Left forelimb (tissue), 1 donor: ENCODE measurements around the gene PRICKLE1.

ENCODE experiments used
- DNase-seq: peaks from one replicate; pipeline ENCODE4 v3.0.0-alpha.2; 2018; ENCODE audit warnings: low spot score

Gene PRICKLE1

DNA sequence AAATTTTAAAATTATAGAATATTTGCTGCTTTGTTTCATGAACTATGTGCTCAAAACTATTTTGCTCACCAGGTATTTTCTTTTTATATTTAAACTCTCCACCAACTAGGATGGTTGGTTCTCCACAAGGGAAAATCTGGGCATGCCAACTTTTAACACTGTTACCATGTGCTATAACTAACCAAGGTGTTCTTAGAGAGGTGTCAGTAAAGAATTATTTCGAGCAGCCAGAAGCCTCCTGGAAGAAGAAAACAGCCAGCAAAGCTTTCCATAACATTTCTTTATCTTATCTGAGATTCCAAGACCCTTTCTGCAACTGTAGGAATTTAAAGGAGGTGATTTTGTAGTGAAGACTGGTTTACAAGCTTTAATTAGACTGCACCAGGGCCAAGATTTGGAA, 97.3 kb downstream of the PRICKLE1 start:
- no peak for DNase-seq

GRCh38 chr12:42490261-42490842, 99.2 kb downstream of the PRICKLE1 start:
- no peak for DNase-seq

GRCh38 chr12:42486407-42486806, 103.1 kb downstream of the PRICKLE1 start:
- no peak for DNase-seq

- no peak for DNase-seq
Observed at GRCh38 chr12:42485823-42486222, 103.7 kb downstream of the PRICKLE1 start.

- no peak for DNase-seq
Observed at GRCh38 chr12:42484996-42485395, 104.5 kb downstream of the PRICKLE1 start.

DNA sequence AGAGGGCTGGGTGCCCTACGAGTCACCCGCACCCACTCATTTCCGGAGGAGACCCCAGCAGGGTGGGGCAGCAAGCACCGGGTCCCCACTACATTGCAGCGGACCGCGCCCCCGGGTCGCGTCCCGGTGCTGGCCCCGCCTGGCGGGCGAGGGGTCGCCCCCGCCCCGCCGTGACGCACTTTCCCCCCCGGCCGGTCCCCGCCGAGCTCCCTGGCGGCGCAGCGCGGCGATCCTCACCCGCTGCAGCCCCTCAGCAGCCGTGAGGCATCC, 106.1 kb downstream of the PRICKLE1 start:
- no peak for DNase-seq

- peak; percentile 92 for DNase-seq
Observed at GRCh38 chr12:42482748-42483520, 106.6 kb downstream of the PRICKLE1 start.

GRCh38 chr12:42482041-42482747, 107.4 kb downstream of the PRICKLE1 start:
- peak; percentile 73 for DNase-seq

DNA sequence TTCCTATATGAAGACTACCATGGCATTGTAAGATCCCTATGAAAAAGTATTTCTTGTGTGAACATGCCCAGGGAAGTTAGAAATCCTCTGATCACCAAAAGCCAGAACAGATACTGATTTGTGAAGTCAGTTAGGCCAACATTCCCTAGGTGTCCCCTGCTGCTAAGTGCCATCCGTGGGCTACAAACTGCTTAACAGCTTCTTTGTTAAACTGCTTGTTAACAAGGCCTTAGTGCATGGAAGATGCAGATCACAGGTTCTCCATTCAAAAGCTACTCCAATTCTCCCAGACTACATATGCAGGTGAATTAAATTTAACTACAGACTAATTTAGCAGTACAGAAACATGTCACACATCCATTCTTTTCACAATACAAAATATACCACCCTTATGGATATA, 108.2 kb downstream of the PRICKLE1 start:
- DNase-seq = no peak

GRCh38 chr12:42477941-42478340, 111.6 kb downstream of the PRICKLE1 start:
- DNase-seq = no peak

DNA sequence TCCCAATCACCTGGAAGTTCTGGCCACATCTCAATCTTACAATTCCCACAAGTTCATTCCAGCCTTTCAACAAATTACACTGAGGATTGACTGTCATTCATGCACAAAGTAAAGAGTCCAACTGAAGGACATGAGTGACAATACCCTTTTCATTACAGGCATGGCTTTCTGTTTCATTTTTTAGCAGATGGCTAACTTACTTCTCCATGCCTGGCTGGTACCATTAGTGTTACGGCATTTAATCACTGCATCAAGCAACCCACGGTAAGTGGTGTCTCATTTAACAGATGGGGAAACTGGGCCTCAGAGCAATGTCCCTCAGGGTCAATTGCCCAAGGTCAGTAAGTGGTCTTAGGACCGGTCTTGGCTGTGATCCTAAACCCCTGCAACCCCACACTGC, 114.4 kb downstream of the PRICKLE1 start:
- DNase-seq = no peak

DNA sequence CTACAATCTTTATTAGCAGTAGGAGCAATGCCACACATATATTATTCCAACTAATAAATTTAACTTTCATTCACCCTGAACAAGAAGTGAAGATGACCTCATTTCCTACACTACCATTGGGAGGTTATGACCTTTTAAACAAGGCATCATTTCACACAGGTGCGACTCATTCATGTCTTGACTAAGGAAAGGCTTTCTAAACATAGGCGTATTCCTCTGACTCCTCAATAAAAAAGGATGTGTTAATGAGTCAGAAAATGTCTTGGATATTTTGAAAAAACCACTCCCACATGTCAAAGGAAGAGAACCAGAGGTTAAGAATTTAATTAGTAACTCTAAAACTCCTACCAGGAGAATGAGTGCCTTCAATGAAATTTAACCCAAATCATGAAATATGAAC, 115.2 kb downstream of the PRICKLE1 start:
- no peak for DNase-seq

GRCh38 chr12:42473561-42473960, 116.0 kb downstream of the PRICKLE1 start:
- no peak for DNase-seq

DNA sequence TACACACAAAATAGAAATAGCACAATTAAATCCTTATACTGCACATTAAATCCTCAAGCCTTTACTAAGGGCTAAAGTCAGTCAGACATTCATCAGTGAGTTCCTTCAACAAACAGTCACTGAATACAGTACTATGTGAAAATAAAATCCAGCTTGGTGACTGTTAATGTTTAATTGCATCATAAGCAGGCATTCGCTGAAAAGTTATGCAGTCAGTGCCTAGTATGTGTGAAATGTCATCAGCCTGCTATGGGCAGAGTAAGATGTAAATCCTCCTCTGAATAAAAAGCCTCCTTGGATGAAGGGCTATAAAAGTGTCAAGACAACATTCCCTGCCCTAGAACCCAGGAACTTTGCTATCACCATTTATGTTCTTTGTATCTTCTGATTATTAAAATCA, 116.4 kb downstream of the PRICKLE1 start:
- no peak for DNase-seq

DNA sequence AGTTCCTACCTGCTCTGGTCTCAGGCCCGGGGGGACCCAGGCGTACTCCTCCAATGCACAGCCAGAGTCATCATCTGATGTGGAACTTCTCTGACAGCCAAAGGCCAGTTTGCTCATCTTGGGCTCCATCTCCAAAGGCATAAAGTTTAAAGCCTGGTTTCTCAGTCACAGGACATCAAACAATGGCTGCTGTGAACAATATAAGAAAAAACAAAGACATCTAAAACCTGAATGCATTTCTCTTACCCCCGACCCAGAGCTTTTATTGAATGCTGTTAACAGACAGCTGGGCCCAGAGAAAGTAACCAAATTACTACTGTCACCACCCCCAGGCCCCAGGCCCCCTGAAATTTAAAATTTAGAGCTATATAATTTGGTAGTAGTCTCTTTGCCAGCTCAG, 117.2 kb downstream of the PRICKLE1 start:
- no peak for DNase-seq

DNA sequence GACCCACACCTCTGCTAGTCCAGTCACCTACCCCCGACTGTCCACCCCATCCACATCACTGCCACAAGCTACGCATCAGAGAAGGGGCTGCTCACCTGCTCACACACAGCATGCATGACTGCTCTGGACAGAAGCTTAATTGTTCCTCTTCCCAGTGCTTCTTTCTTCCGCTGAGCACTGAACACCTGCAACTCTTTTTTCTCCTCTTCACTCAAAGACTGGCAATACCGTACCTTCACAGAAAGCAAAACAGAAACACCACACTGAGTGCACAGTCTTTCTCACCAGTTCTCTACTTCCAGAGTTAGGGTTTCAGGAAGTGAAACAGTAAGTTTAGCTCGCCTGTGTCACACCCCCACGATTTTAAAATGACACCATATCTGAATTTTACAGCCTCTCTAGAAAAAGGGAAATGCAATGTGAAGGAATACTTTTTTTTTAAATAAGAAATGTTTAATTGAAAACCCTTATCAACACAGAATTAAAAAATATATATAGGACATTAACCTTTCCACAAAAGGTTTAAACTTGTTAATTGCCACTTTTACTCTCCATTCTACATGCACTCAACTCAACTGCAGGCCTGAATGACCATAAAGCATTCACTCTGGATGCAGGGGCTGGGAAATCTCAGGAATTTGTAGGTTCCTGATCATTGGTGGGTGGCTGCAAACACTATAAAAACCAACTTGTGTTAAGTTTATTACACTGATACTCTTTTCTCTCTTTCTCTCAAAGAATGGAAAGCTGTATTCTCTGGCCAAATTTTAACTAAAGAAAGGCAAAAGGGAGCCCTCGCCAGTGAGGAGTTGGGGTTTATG, 120.0 kb downstream of the PRICKLE1 start:
- DNase-seq = no peak

- no peak for DNase-seq
Observed at GRCh38 chr12:42468921-42469320, 120.6 kb downstream of the PRICKLE1 start.

GRCh38 chr12:42468341-42468821, 121.2 kb downstream of the PRICKLE1 start:
- no peak for DNase-seq

- no peak for DNase-seq
Observed at GRCh38 chr12:42463671-42464070, 125.9 kb downstream of the PRICKLE1 start.

GRCh38 chr12:42462486-42462885, 127.1 kb downstream of the PRICKLE1 start:
- no peak for DNase-seq

DNA sequence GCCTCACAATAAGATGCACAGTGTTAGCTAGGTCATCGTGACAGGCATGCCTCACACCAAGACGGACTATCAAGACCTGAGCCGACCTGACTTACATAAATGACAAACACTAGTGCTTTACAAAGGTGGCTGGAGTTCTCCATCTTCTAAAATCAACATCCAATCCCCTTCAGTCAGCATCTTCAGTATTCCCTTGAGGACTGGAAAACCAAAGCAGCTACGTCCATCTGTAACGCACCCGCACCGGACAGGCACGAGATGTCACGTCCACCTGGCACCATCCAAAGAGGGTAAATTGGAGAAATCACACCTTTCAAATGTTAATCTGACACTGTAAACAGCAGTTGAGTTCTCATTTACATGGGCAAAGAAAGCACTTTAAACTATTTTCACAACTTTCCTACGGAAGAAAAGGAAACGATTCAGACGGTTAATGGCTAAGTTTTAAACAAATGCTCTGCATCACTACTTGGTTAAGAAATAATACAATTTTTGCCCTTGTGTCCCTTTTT, 130.2 kb downstream of the PRICKLE1 start:
- no peak for DNase-seq

- DNase-seq = no peak
Observed at GRCh38 chr12:42458575-42458974, 131.0 kb downstream of the PRICKLE1 start.
